ENCODE data around the gene ANAPC2.

The ANAPC2 gene

GRCh38 chr9:137227054-137227852 lies 38.9 kb upstream of the ANAPC2 start, which contains the start of gene RNF224:
Gene RNF224 (plus strand): TSS chr9:137227502. CDS start chr9:137228336, 834 bp downstream.
- Histone ChIP-seq H3K9me3 (ENCODE audit: control insufficient read depth in 5 of 5, low read length in 5 of 5) (no peaks in the 10 kb centered on the region), H3K4me3 (ENCODE audit: low read depth in 1 of 5, low read length in 5 of 5) (no peak within 1 kb of the TSS), H3K4me1 (ENCODE audit: control insufficient read depth in 5 of 5, insufficient read depth in 5 of 5, low read length in 5 of 5) (peaks cover 0 to 15% (median 14%) of the 10 kb centered on the region in 5 donors), H3K27me3 (ENCODE audit: control insufficient read depth in 5 of 5, insufficient read depth in 4 of 5, low read length in 5 of 5) (peaks cover 37 to 55% (median 52%) of the 10 kb centered on the region in 5 donors), H3K9ac (ENCODE audit: low read length in 5 of 5) (no peak within 1 kb of the TSS), H3K27ac (ENCODE audit: low read depth, low read length) (no peak within 1 kb of the TSS), H3K36me3 (ENCODE audit: control insufficient read depth in 5 of 5, insufficient read depth in 5 of 5, low read length in 5 of 5) (no peaks in the 10 kb centered on the region)

- Histone ChIP-seq H3K4me3 (ENCODE audit: low read depth in 1 of 5, low read length in 5 of 5) (no peak overlapping the region), H3K27ac (ENCODE audit: low read depth, low read length) (no peak overlapping the region), H3K27me3 (ENCODE audit: control insufficient read depth in 5 of 5, insufficient read depth in 4 of 5, low read length in 5 of 5) (peaks cover 29 to 47% (median 46%) of the 10 kb centered on the region in 5 donors), H3K9me3 (ENCODE audit: control insufficient read depth in 5 of 5, low read length in 5 of 5) (no peaks in the 10 kb centered on the region), H3K9ac (ENCODE audit: low read length in 5 of 5) (no peak overlapping the region), H3K4me1 (ENCODE audit: control insufficient read depth in 5 of 5, insufficient read depth in 5 of 5, low read length in 5 of 5) (peaks cover 0 to 18% (median 17%) of the 10 kb centered on the region in 5 donors), H3K36me3 (ENCODE audit: control insufficient read depth in 5 of 5, insufficient read depth in 5 of 5, low read length in 5 of 5) (no peaks in the 10 kb centered on the region)
Observed at GRCh38 chr9:137226338-137227053, 38.1 kb upstream of the ANAPC2 start.

- H3K27me3 ChIP-seq (ENCODE audit: control insufficient read depth in 5 of 5, insufficient read depth in 4 of 5, low read length in 5 of 5), result peaks cover 24 to 41% (median 39%) of the 10 kb centered on the region in 5 donors
- no peak overlapping the region for H3K9ac ChIP-seq (ENCODE audit: low read length in 5 of 5)
- peaks cover 0 to 20% (median 18%) of the 10 kb centered on the region in 5 donors for H3K4me1 ChIP-seq (ENCODE audit: control insufficient read depth in 5 of 5, insufficient read depth in 5 of 5, low read length in 5 of 5)
- H3K4me3 ChIP-seq (ENCODE audit: low read depth in 1 of 5, low read length in 5 of 5), result no peak overlapping the region
- H3K27ac ChIP-seq (ENCODE audit: low read depth, low read length), result no peak overlapping the region
- no peaks in the 10 kb centered on the region for H3K36me3 ChIP-seq (ENCODE audit: control insufficient read depth in 5 of 5, insufficient read depth in 5 of 5, low read length in 5 of 5)
- H3K9me3 ChIP-seq (ENCODE audit: control insufficient read depth in 5 of 5, low read length in 5 of 5), result no peaks in the 10 kb centered on the region
Observed at GRCh38 chr9:137225699-137226331, 37.5 kb upstream of the ANAPC2 start.

GRCh38 chr9:137224830-137225694 lies 36.7 kb upstream of the ANAPC2 start, which contains the start of gene CYSRT1:
Gene CYSRT1 (plus strand): TSS chr9:137225174. CDS start chr9:137225622, 448 bp downstream.
- peaks cover 21 to 33% (median 31%) of the 10 kb centered on the region in 5 donors for H3K27me3 ChIP-seq (ENCODE audit: control insufficient read depth in 5 of 5, insufficient read depth in 4 of 5, low read length in 5 of 5)
- no peaks in the 10 kb centered on the region for H3K9me3 ChIP-seq (ENCODE audit: control insufficient read depth in 5 of 5, low read length in 5 of 5)
- H3K4me1 ChIP-seq (ENCODE audit: control insufficient read depth in 5 of 5, insufficient read depth in 5 of 5, low read length in 5 of 5), result peaks cover 0 to 20% (median 18%) of the 10 kb centered on the region in 5 donors
- H3K36me3 ChIP-seq (ENCODE audit: control insufficient read depth in 5 of 5, insufficient read depth in 5 of 5, low read length in 5 of 5), result no peaks in the 10 kb centered on the region
- peak within 1 kb of the TSS; percentile 80 for H3K27ac ChIP-seq (ENCODE audit: low read depth, low read length)
- peak within 1 kb of the TSS; percentile 53 to 81 (median 76) for H3K4me3 ChIP-seq (ENCODE audit: low read depth in 1 of 5, low read length in 5 of 5)
- peak within 1 kb of the TSS in 4 of 5 donors; percentile 76 to 96 (median 93) for H3K9ac ChIP-seq (ENCODE audit: low read length in 5 of 5)

GRCh38 chr9:137223078-137223970 lies 35.0 kb upstream of the ANAPC2 start:
- no peaks in the 10 kb centered on the region for H3K9me3 ChIP-seq (ENCODE audit: control insufficient read depth in 5 of 5, low read length in 5 of 5)
- peak overlapping the region; percentile 48 to 96 (median 92) for H3K9ac ChIP-seq (ENCODE audit: low read length in 5 of 5)
- peak overlapping the region; percentile 80 for H3K27ac ChIP-seq (ENCODE audit: low read depth, low read length)
- H3K4me1 ChIP-seq (ENCODE audit: control insufficient read depth in 5 of 5, insufficient read depth in 5 of 5, low read length in 5 of 5), result peaks cover 0 to 25% (median 20%) of the 10 kb centered on the region in 5 donors
- H3K27me3 ChIP-seq (ENCODE audit: control insufficient read depth in 5 of 5, insufficient read depth in 4 of 5, low read length in 5 of 5), result peaks cover 5 to 18% (median 14%) of the 10 kb centered on the region in 5 donors
- H3K36me3 ChIP-seq (ENCODE audit: control insufficient read depth in 5 of 5, insufficient read depth in 5 of 5, low read length in 5 of 5), result no peaks in the 10 kb centered on the region
- peak overlapping the region in 4 of 5 donors; percentile 71 to 81 (median 78) for H3K4me3 ChIP-seq (ENCODE audit: low read depth in 1 of 5, low read length in 5 of 5)

GRCh38 chr9:137222190-137223077 lies 34.1 kb upstream of the ANAPC2 start, which contains the start of gene RNF208:
Gene RNF208 (minus strand): TSS chr9:137222240. CDS start chr9:137221212, 1,028 bp downstream.
- no peaks in the 10 kb centered on the region for H3K36me3 ChIP-seq (ENCODE audit: control insufficient read depth in 5 of 5, insufficient read depth in 5 of 5, low read length in 5 of 5)
- H3K4me1 ChIP-seq (ENCODE audit: control insufficient read depth in 5 of 5, insufficient read depth in 5 of 5, low read length in 5 of 5), result peaks cover 0 to 34% (median 29%) of the 10 kb centered on the region in 5 donors
- peak within 1 kb of the TSS in 4 of 5 donors; percentile 67 to 81 (median 74) for H3K4me3 ChIP-seq (ENCODE audit: low read depth in 1 of 5, low read length in 5 of 5)
- H3K27ac ChIP-seq (ENCODE audit: low read depth, low read length), result no peak within 1 kb of the TSS
- H3K27me3 ChIP-seq (ENCODE audit: control insufficient read depth in 5 of 5, insufficient read depth in 4 of 5, low read length in 5 of 5), result peaks cover 3 to 14% (median 11%) of the 10 kb centered on the region in 5 donors
- H3K9me3 ChIP-seq (ENCODE audit: control insufficient read depth in 5 of 5, low read length in 5 of 5), result no peaks in the 10 kb centered on the region
- peak within 1 kb of the TSS in 4 of 5 donors; percentile 68 to 87 (median 76) for H3K9ac ChIP-seq (ENCODE audit: low read length in 5 of 5)

- Histone ChIP-seq H3K27ac (ENCODE audit: low read depth, low read length) (no peak overlapping the region), H3K36me3 (ENCODE audit: control insufficient read depth in 5 of 5, insufficient read depth in 5 of 5, low read length in 5 of 5) (peaks cover 0 to 1% (median 0%) of the 10 kb centered on the region in 5 donors), H3K9ac (ENCODE audit: low read length in 5 of 5) (peak overlapping the region in 1 of 5 donors; percentile 47), H3K9me3 (ENCODE audit: control insufficient read depth in 5 of 5, low read length in 5 of 5) (no peaks in the 10 kb centered on the region), H3K4me3 (ENCODE audit: low read depth in 1 of 5, low read length in 5 of 5) (peak overlapping the region in 2 of 5 donors; percentile 13 to 46), H3K27me3 (ENCODE audit: control insufficient read depth in 5 of 5, insufficient read depth in 4 of 5, low read length in 5 of 5) (peaks cover 2 to 6% (median 4%) of the 10 kb centered on the region in 5 donors), H3K4me1 (ENCODE audit: control insufficient read depth in 5 of 5, insufficient read depth in 5 of 5, low read length in 5 of 5) (peaks cover 0 to 43% (median 36%) of the 10 kb centered on the region in 5 donors)
Observed at GRCh38 chr9:137221506-137222111, 33.2 kb upstream of the ANAPC2 start.
